Thyroid gland (tissue), 4 donors: ENCODE results near the gene MYLIP.

Experiments used
- CTCF ChIP-seq, 6 experiments: fragments of 200-600 bp in 3 of 6; fragments of 450-650 bp in 3 of 6; sonication (generic) in 3 of 6; IDR thresholded peaks; one replicate each; pipeline ENCODE4 v1.5.1; 2016 to 2019; ENCODE audit warnings: antibody characterized with exemption in 6 of 6, mild to moderate bottlenecking in 2 of 6, inconsistent platforms in 1 of 6, moderate library complexity in 1 of 6
- POLR2A ChIP-seq, 2 donors: fragments of 450-650 bp; IDR thresholded peaks; one replicate each; pipeline ENCODE4 v1.6.1; 2017; ENCODE audit warnings: antibody characterized with exemption in 2 of 2, mild to moderate bottlenecking in 2 of 2, moderate library complexity in 1 of 2

- TF ChIP-seq CTCF (IDR thresholded peaks at IDR 0.05): no peak
- no peak for TF ChIP-seq POLR2A (IDR thresholded peaks at IDR 0.05)
Measured at GRCh38 chr6:16137451-16137801, 8.5 kb downstream of the MYLIP start.
